Calu3 (cell line): Measurements from ENCODE around the gene METTL21A. TPM values are rescaled to one million over a fixed set of nuclear protein-coding genes. Genes with fewer than 3 reads are reported as not detected.
"Not testable (repeated sequence)": the region's sequence is repeated elsewhere in the genome, so short reads cannot be mapped to it uniquely, and the experiment has no call there.

Experiments used
- BruUV-seq: library from RNA; stranded (reverse); fragments of 400-500 nt; replicated peaks from 2 replicates; lab custom pipeline; 2021; lab: Mats Ljungman, UMichigan
- CTCF ChIA-PET: fragments of 300-600 bp; sonication (Branson Sonifier 250); formaldehyde crosslinking; loops from one replicate; lab custom pipeline; 2022; ENCODE audit warnings: antibody characterized with exemption; lab: Charles Lee
- DNase-seq: peaks from one replicate; pipeline ENCODE4 v3.0.0; 2022
- H3K27ac Mint-ChIP-seq: one replicate; pipeline ENCODE4 v1.8.0; 2022; ENCODE audit warnings: mixed read lengths; ENCODE audit not compliant: unreplicated experiment
- H3K27me3 Mint-ChIP-seq: one replicate; pipeline ENCODE4 v1.8.0; 2022; ENCODE audit warnings: mixed read lengths; ENCODE audit not compliant: unreplicated experiment
- H3K36me3 Mint-ChIP-seq: one replicate; pipeline ENCODE4 v1.8.0; 2022; ENCODE audit warnings: mild to moderate bottlenecking, moderate library complexity, mixed read lengths; ENCODE audit not compliant: insufficient read depth, unreplicated experiment
- H3K4me1 Mint-ChIP-seq: one replicate; pipeline ENCODE4 v1.8.0; 2022; ENCODE audit warnings: mild to moderate bottlenecking, low read depth, mixed read lengths; ENCODE audit not compliant: unreplicated experiment
- H3K4me3 Mint-ChIP-seq: one replicate; pipeline ENCODE4 v1.8.0; 2022; ENCODE audit warnings: mild to moderate bottlenecking, low read depth, moderate library complexity, mixed read lengths; ENCODE audit not compliant: unreplicated experiment
- H3K9me3 Mint-ChIP-seq: one replicate; pipeline ENCODE4 v1.8.0; 2022; ENCODE audit warnings: low read depth, mixed read lengths; ENCODE audit not compliant: unreplicated experiment
- CTCF ChIP-seq: fragments of 200-600 bp; IDR thresholded peaks from one replicate; pipeline ENCODE4 v1.8.0; 2022; ENCODE audit warnings: antibody characterized with exemption; ENCODE audit not compliant: unreplicated experiment
- intact Hi-C: fragments of 100-400 bp; cut with micrococcal nuclease; formaldehyde crosslinking; loops from one replicate; pipeline ENCODE4 v1.10.0; 2022; ENCODE audit not compliant: unreplicated experiment
- total RNA-seq: library from RNA; stranded (reverse); gene quantifications from 2 replicates; pipeline ENCODE4 v1.2.3, GENCODE V29; 2022

Gene METTL21A
- total RNA-seq, 1 experiment from 2014 or later: 27.6 TPM

GRCh38 chr2:207658156-207658555 lies 33.0 kb upstream of the METTL21A start:
- no peaks in the 10 kb centered on the region for H3K36me3 Mint-ChIP-seq
- intact Hi-C loops: no loop called here
- CTCF ChIA-PET: no interaction called here

DNA sequence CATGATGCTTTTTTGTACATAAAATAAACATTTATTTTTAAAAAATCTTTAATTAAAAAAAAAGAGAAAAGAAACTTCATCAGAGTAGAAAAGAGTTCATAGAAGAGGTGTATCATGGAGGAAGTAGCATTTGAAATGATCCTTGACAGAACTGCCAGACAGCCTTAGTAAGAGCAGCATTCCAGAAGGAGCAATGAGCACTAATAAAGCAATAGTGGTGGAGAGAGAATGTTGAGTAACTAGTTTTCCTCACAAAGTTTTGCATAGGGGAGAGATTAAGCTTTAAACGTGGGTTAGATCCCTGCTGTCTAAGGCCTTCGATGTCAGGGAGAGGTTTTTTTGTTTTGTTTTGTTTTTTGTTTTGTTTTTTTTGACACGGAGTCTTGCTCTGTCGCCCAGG lies 29.8 kb upstream of the METTL21A start:
- no peak overlapping the region for H3K4me3 Mint-ChIP-seq
- intact Hi-C loops: no loop called here
- no peak for DNase-seq

More at GRCh38 chr2:207658156-207658555, 33.0 kb upstream of the METTL21A start:
- Mint-ChIP-seq H3K27me3 (no peaks in the 10 kb centered on the region), H3K27ac (no peak overlapping the region), H3K4me3 (no peak overlapping the region), H3K4me1 (no peaks in the 10 kb centered on the region), H3K9me3 (peaks cover 2% of the 10 kb centered on the region)
- no peak for TF ChIP-seq CTCF
- DNase-seq: no peak
- no TSS peak for BruUV-seq

GRCh38 chr2:207646582-207646981 lies 21.4 kb upstream of the METTL21A start:
- H3K4me3 Mint-ChIP-seq, H3K27me3 Mint-ChIP-seq, BruUV-seq, H3K36me3 Mint-ChIP-seq, H3K9me3 Mint-ChIP-seq, CTCF ChIA-PET, H3K4me1 Mint-ChIP-seq, DNase-seq, intact Hi-C loops, H3K27ac Mint-ChIP-seq: not testable (repeated sequence)

More for the DNA sequence above, 29.8 kb upstream of the METTL21A start:
- no TSS peak for BruUV-seq
- no peak overlapping the region for H3K27ac Mint-ChIP-seq
- H3K4me1 Mint-ChIP-seq: no peaks in the 10 kb centered on the region
- H3K27me3 Mint-ChIP-seq: no peaks in the 10 kb centered on the region
- CTCF ChIA-PET: no interaction called here
- H3K36me3 Mint-ChIP-seq: no peaks in the 10 kb centered on the region
- H3K9me3 Mint-ChIP-seq: peaks cover 2% of the 10 kb centered on the region
- TF ChIP-seq CTCF: no peak

GRCh38 chr2:207643892-207644291 lies 18.7 kb upstream of the METTL21A start:
- no peak for TF ChIP-seq CTCF
- H3K27ac Mint-ChIP-seq: no peak overlapping the region
- CTCF ChIA-PET: interaction anchor here (0.6 to 1.2 kb wide), 2 partner anchors 11 to 82 kb away, joined by 4 read pairs; no protein-coding TSS in a partner anchor
- H3K4me1 Mint-ChIP-seq: no peaks in the 10 kb centered on the region
- no TSS peak for BruUV-seq
- H3K9me3 Mint-ChIP-seq: peaks cover 6% of the 10 kb centered on the region
- DNase-seq: no peak
- intact Hi-C loops: no loop called here
- no peaks in the 10 kb centered on the region for H3K27me3 Mint-ChIP-seq
- no peaks in the 10 kb centered on the region for H3K36me3 Mint-ChIP-seq
- H3K4me3 Mint-ChIP-seq: no peak overlapping the region

DNA sequence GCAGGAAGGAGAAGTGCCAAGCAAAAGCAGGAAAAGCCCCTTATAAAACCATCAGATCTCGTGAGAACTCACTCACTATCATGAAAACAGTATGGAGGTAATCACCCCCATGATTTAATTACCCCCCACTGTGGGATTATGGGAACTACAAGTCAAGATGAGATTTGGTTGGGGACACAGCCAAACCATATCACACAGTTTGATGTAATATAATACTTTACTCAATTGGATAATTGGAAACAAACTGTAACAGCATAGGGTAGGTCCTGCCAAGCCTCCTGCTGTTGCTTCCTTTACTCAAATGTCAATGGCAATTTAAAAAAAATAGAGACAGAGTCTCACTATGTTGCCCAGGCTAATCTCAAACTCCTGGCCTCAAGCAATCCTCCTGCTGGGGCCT lies 15.5 kb upstream of the METTL21A start:
- no peak overlapping the region for H3K27ac Mint-ChIP-seq
- H3K36me3 Mint-ChIP-seq: no peaks in the 10 kb centered on the region
- CTCF ChIA-PET: no interaction called here
- H3K27me3 Mint-ChIP-seq: no peaks in the 10 kb centered on the region
- no TSS peak for BruUV-seq
- H3K4me1 Mint-ChIP-seq: no peaks in the 10 kb centered on the region
- intact Hi-C loops: no loop called here
- peaks cover 6% of the 10 kb centered on the region for H3K9me3 Mint-ChIP-seq
- H3K4me3 Mint-ChIP-seq: no peak overlapping the region
- DNase-seq: no peak
- no peak for TF ChIP-seq CTCF
